ENCODE measurements around the gene ZC2HC1C.

- TF ChIP-seq, protein P1, sequence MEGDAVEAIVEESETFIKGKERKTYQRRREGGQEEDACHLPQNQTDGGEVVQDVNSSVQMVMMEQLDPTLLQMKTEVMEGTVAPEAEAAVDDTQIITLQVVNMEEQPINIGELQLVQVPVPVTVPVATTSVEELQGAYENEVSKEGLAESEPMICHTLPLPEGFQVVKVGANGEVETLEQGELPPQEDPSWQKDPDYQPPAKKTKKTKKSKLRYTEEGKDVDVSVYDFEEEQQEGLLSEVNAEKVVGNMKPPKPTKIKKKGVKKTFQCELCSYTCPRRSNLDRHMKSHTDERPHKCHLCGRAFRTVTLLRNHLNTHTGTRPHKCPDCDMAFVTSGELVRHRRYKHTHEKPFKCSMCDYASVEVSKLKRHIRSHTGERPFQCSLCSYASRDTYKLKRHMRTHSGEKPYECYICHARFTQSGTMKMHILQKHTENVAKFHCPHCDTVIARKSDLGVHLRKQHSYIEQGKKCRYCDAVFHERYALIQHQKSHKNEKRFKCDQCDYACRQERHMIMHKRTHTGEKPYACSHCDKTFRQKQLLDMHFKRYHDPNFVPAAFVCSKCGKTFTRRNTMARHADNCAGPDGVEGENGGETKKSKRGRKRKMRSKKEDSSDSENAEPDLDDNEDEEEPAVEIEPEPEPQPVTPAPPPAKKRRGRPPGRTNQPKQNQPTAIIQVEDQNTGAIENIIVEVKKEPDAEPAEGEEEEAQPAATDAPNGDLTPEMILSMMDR (IDR thresholded peaks at IDR 0.05) = no peak
- no peak for TF ChIP-seq EZH2 (IDR thresholded peaks at IDR 0.05; ENCODE audit: borderline replicate concordance, insufficient read depth, low read depth, low read length, poor library complexity, severe bottlenecking)
Measured at GRCh38 chr14:75054421-75054820, 15.0 kb upstream of the ZC2HC1C start.
